Measurements from ENCODE around the gene PTGDS.
A peak's percentile ranks its signal among the peaks of the same experiment; 100 is the strongest.
"Not testable (repeated sequence)": the region's sequence is repeated elsewhere in the genome, so short reads cannot be mapped to it uniquely, and the experiment has no call there.

PTGDS gene

GRCh38 chr9:136992819-136993369 lies 15.6 kb downstream of the PTGDS start:
- DNase-seq = no peak

GRCh38 chr9:136994180-136994887 lies 17.0 kb downstream of the PTGDS start:
- DNase-seq = no peak

GRCh38 chr9:136994888-136995230 lies 17.6 kb downstream of the PTGDS start:
- DNase-seq = no peak

GRCh38 chr9:136995362-136995761 lies 18.1 kb downstream of the PTGDS start:
- DNase-seq = no peak

- peak; percentile 76 for DNase-seq
Measured at GRCh38 chr9:136995772-136996311, 18.5 kb downstream of the PTGDS start.

- peak; percentile 35 for DNase-seq
Measured at GRCh38 chr9:136996361-136997292, 19.3 kb downstream of the PTGDS start, which contains the start of gene CLIC3. Gene CLIC3, minus strand, starts transcription at chr9:136996568. Its CDS starts 25 bp downstream, at chr9:136996543.

GRCh38 chr9:136997371-136997770 lies 20.1 kb downstream of the PTGDS start:
- no peak for DNase-seq

- no peak for DNase-seq
Measured at GRCh38 chr9:136997830-136998234, 20.5 kb downstream of the PTGDS start.

- DNase-seq = no peak
Measured at GRCh38 chr9:137000177-137000930, 23.1 kb downstream of the PTGDS start.

- no peak for DNase-seq
Measured at GRCh38 chr9:137001857-137002645, 24.7 kb downstream of the PTGDS start.

GRCh38 chr9:137002646-137003041 lies 25.3 kb downstream of the PTGDS start:
- no peak for DNase-seq

- DNase-seq = not testable (repeated sequence)
Measured at GRCh38 chr9:137004285-137004684, 27.0 kb downstream of the PTGDS start.

- DNase-seq = no peak
Measured at GRCh38 chr9:137006116-137007003, 29.1 kb downstream of the PTGDS start.

GRCh38 chr9:137007108-137007815 lies 30.0 kb downstream of the PTGDS start:
- no peak for DNase-seq

GRCh38 chr9:137007816-137008270 lies 30.5 kb downstream of the PTGDS start:
- no peak for DNase-seq

- DNase-seq = no peak
Measured at GRCh38 chr9:137008312-137008711, 31.0 kb downstream of the PTGDS start.

GRCh38 chr9:137009217-137009616 lies 31.9 kb downstream of the PTGDS start:
- no peak for DNase-seq

GRCh38 chr9:137009938-137010732 lies 32.8 kb downstream of the PTGDS start:
- DNase-seq = no peak

- DNase-seq = no peak
Measured at GRCh38 chr9:137011156-137011555, 33.9 kb downstream of the PTGDS start.
